HL-60/S4 (cell line): ENCODE measurements around the gene ATP2B2.

Source experiments
- in situ Hi-C: fragments of 300-500 bp; cut with MboI; formaldehyde crosslinking; loops from 2 replicates; pipeline ENCODE4 v1.14.3; 2022; ENCODE audit warnings: low sequenced_read_pairs

Gene ATP2B2

DNA sequence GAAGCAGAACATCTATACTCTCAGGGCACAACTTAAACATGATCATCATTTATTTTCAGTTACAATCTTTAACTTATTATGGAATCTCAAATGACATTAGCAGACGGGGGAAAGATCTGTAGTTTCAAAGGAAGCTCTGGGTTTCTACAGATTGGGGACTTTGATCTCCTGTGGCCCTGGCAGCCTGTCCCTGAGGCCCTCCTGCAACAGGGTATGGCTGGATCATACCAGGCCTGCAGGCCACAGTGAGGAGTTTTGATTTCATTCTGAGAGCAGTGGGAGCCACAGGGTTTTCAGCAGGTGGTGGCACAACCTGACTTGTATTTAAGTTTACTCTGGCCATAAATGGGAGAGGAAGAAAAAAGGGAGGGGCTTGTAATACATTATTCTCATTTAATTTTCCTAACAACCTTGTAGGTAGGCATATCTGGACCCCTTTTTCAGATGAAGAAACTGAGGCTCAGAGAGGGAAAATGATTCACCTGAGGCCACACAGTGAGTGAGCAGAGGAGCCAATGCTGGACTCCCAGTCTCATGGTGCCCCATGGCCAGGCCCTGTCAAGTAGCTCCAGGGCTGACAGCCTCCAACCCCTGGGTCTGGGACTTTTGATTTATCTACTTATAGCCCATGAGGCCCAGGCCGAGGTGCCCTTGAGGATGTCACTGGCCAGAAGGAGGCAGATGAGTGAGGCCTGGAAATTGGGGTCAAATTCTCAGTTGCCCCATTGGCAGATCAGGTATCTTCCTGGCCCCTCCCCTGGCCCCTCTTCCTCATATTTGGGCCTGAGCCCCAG, 71.0 kb downstream of the ATP2B2 start:
- in situ Hi-C loops = no loop called here

- in situ Hi-C loops = no loop called here
These were observed 72.5 kb downstream of the ATP2B2 start for GRCh38 chr3:10432931-10433330.

DNA sequence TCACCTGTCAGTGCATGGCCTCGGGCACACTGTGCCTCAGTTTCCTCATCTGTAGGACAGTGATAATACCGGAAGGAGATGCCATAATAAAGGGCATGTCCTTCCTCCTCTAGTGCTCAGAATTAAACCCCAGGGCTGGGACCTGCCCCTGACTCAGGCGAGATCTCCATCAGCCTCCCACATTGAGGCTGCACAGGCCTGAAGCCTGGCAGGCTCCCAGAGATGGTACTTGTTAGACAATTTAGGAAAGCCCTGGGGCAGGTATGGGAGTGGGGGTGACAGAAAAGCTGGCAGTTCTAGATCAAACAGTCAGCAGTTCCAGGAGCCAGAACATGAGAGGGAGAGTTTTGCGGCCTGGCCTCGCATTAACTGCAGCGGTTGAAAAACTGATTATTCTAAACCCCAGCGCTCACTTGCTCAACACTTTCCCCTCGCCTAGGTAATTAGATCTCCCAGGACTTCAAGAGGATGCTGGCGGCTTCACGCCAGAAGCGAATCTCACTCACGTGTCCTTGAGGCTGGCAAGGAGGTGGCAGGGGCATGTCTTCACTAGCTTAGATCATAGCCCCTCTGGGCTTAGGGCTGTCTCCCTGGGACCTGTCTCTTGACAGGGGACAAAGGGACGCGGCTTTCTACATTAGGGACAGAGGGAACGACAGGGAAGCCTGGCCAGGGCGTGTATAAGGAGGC, 73.1 kb downstream of the ATP2B2 start:
- in situ Hi-C loops = no loop called here

DNA sequence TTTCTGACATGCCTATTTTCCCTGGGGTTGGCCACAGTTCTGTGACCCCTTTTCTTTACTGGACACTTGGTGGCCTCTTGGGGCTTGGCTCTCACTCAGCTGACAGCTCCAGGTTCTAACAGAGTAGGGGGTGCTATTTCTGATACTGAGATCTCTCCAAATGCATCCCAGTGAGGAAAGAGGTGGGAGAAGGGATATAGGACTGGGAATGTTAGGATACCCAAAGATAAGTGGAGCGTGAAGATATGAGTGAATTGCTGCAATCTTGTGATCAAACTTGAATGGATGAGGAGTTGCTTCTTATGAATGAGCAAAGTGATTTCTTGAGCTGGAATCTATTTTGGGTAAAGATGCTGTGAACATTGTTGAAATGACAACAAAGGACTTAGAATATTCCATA, 74.6 kb downstream of the ATP2B2 start:
- in situ Hi-C loops = no loop called here

DNA sequence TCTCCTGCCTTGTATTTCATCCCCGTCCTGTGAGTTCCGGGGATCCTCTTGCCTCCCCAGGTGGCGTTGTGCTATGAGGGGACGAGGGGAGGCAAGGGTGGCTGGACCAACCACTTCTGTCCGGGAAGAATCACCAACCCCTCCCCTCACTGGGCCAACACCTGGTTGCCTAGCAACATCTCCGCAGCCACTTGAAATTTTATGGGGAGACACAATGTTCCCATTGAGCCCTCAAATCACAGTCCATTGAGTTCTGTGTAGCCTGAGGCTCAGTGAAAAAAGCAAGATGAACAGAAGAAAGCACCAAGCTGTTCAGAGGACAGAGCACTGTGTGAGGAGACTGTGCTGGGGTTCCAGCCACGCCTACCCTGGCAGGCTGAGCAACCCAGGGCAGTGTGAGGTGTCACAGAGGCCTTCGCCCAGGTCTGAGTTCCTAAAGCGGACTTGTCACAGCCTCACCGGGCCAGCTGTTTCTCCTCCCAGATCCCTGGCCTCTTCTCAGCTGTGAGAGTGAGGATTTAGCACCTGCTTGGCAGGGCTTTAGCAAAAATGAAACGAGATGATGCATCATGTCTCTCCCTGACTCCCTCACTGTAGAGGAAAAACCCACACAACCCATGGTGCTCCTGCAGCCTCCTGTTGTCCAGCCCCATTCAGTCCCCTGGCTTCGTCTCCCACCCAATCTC, 76.8 kb downstream of the ATP2B2 start:
- in situ Hi-C loops = no loop called here

GRCh38 chr3:10426346-10427220, 78.8 kb downstream of the ATP2B2 start:
- in situ Hi-C loops = no loop called here

- in situ Hi-C loops = no loop called here
These were observed 82.1 kb downstream of the ATP2B2 start for GRCh38 chr3:10423171-10423882.

GRCh38 chr3:10421996-10422395, 83.4 kb downstream of the ATP2B2 start:
- in situ Hi-C loops = no loop called here

DNA sequence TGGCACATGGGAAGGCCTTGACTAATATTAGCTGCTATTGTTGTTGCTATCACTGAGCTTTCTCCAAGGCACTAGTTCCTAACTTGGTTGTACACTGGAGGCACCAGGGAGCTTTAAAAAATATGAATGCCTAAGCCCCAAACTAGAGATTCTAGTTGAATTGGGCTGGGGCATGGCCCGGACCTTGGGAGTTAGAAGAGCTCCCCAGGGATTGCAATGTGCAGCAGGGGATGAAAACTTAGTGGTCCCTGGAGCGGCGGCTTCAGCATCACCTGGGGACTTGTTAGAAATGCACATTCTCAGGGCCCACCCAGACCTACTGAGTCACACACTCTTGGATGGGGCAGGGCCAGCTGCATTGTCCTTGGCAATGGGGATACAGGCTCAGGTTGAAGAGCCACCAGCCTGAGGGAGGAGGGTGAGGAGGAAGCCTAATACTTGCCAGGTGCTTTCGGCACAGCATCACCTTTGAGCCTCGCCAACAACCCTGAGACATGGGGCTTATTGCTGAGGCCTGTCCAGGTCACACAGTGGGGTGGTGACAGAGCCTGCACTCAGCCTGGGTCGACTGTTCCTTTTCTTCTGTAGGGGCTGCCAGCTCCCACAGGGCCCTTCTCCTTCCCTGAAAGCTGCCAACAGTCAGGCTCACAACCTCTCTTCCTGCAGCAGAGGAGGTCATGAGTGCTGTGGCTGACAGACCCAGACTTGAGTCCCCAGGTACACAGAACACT, 84.5 kb downstream of the ATP2B2 start:
- in situ Hi-C loops = no loop called here

GRCh38 chr3:10419637-10420232, 85.7 kb downstream of the ATP2B2 start:
- in situ Hi-C loops = no loop called here

GRCh38 chr3:10417847-10418246, 87.5 kb downstream of the ATP2B2 start:
- in situ Hi-C loops = no loop called here

GRCh38 chr3:10416730-10417300, 88.6 kb downstream of the ATP2B2 start:
- in situ Hi-C loops = no loop called here

GRCh38 chr3:10413041-10413440, 92.3 kb downstream of the ATP2B2 start:
- in situ Hi-C loops = no loop called here

DNA sequence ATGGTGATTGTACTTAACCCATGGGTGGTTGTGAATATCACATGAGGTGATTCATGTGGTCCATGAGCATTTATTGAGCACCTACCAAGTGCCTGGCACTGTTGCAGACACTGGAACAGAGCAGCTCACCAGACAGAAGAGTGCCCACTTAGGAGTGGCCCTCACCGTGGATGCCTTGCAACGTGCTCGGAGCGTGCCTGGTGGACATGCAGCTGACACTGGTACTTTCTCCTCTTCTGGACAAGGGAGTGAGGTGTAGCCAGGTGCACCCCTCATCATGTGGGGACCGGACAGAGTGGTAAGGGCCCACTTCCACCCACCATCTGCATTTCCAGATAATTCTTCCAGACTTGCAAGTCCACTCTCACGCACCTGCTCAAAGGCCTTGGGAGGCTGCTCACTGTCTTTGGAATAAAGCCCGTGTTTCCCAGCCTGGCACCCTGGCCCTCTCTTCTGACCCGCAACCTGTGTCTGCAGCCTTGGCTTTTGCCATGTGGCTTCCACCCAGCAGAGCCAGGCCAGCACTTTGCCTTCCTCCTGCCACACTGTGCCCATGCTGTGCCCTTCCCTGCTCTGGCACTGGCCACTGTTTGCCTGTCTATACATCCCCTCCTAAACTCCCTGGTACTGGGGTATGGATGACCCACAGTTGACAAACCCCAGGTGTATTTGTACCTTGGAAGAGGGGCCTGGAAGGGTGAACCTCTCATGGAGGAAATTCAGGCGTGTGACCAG, 93.6 kb downstream of the ATP2B2 start:
- in situ Hi-C loops = no loop called here

DNA sequence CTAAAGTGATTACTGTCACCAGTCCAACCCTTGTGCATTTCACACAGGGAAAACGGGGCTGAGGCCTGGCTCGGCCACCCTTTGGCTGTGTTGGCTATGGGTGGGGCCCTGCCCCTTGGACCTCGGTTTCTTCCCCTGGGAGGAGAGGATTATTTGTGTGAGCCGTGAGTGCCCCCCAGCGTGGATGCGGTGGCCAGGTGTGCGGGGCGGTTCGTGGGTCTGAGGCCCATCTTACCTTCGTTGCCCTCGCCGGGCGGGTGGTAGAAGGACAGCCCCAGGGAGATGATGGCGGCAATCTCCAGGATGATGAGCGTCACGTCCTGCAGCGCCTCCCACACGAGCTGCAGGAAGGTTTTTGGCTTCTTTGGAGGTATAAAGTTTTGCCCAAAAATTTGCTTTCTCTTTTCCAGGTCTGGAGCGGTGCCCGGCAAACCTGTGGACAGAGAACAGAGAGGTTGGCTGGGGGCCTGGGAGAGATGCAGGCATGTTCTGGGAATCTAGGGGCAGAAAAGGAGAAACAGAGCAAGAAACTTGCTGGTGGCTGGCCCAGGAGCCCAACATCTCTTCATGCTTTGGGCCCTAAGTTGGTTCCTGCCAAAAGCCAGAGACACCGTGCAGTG, 94.9 kb downstream of the ATP2B2 start:
- in situ Hi-C loops = no loop called here

DNA sequence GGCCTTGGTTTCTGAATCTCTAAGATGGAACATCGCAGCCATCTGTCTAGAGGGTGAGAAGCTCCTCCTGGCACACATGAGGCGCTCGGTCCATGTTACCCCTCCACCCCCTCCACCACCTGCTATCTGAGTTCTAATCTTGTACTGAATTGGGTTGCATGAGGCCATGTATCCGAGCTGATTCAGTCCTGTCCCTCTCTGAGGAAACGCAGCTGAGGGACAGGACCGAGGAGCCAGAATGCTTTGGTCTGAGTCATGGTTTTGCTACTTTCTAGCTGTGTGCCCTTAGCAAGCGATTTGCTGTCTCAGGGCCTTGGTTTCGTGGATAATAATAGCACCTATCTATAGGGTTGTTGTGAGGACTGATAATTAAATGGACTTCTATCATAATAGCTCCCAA, 96.7 kb downstream of the ATP2B2 start:
- in situ Hi-C loops = no loop called here

DNA sequence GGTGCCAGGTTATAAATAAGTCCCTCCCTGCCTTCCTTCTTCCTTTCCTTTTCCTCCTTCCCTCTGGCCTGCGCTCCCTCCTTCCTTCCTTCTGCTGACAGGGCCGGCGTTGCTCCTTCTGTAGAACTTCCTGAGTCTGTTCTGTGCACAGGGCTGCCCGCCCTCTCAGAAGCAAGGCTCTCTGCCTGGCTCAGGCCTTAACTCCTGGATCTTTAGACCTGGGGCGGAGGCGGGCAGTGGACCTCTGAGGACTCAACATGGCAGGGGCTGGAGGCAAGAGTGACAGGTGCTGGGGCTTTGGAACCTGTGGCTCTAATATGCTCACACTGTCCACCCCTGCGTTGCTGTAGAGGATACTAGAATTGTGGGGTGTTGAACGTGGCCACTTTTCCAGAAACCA, 98.0 kb downstream of the ATP2B2 start:
- in situ Hi-C loops = no loop called here

- in situ Hi-C loops = no loop called here
These were observed 99.0 kb downstream of the ATP2B2 start for GRCh38 chr3:10406414-10406813.
